Left lobe of liver (tissue), 2 donors: Measurements from ENCODE around the gene CTSO. TPM values are rescaled to one million over a fixed set of nuclear protein-coding genes. Genes with fewer than 3 reads are reported as not detected.

Source experiments
- ATAC-seq: fragments of 200-7000 bp; cut with Tn5 transposase; one replicate; pipeline ENCODE4 v1.9.1; 2020; ENCODE audit warnings: mild to moderate bottlenecking, moderate library complexity
- DNase-seq: peaks from one replicate; pipeline ENCODE4 v3.0.0-alpha.2; 2020; ENCODE audit warnings: low spot score
- total RNA-seq: library from RNA; stranded (reverse); gene quantifications from one replicate; pipeline ENCODE4 v1.2.1, GENCODE V29; 2021
- donor health status: DM: no; HTN: no; CAD: no; lungs with moderate emphysema.
- donor health status: DM: no; HTN: yes; CAD: no.

CTSO gene, protein sequence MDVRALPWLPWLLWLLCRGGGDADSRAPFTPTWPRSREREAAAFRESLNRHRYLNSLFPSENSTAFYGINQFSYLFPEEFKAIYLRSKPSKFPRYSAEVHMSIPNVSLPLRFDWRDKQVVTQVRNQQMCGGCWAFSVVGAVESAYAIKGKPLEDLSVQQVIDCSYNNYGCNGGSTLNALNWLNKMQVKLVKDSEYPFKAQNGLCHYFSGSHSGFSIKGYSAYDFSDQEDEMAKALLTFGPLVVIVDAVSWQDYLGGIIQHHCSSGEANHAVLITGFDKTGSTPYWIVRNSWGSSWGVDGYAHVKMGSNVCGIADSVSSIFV
- 38.8 TPM for total RNA-seq

DNA sequence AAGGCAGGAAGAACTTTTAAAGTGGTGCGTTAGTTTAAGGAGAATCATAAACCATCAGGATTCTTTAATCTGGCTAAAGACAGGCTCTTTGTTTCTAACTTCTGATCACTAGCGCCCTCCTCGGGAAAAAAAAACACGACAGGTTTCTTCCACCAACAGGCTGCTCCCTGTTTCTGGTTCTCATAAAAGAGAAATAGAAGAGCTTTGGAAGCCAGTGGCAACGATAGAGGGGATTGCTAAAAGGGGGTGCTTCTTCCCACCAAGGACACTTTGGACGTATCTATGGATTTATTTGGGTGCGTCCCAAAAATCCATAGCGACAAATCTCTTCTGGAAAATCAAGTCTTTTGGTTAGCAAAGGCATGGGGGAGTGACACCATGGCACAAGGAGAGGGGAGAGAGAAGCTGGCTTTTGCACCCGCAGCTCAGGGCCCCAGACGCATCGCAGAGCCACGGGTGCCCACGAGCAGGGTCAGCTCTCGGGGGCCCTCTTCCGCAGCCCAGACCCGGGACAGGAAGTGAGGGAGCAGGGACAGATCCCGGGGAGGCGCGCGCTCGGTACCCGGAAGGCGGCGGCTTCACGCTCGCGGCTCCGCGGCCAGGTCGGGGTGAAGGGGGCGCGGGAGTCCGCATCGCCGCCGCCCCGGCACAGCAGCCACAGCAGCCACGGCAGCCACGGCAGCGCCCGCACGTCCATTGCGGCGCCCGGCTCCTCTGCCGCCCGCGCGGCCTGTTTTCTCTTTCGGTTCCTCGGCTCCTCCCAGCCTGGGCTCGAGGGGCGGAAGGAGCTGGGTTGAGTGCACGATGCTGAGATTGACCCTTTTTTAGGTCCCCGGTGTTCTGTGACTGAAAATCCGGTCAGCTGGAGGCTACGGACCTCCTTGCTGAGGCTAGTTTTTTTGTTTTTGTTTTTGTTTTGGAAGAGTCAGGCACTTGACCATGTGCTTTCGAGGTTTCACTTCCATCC is at the start of gene CTSO:
Gene CTSO (minus strand): TSS at position 716 of the 967 bp plus-strand sequence. CDS start 19 bp downstream, at position 697.
- DNase-seq (peak; percentile 80), ATAC-seq (peak; percentile 85)

DNA sequence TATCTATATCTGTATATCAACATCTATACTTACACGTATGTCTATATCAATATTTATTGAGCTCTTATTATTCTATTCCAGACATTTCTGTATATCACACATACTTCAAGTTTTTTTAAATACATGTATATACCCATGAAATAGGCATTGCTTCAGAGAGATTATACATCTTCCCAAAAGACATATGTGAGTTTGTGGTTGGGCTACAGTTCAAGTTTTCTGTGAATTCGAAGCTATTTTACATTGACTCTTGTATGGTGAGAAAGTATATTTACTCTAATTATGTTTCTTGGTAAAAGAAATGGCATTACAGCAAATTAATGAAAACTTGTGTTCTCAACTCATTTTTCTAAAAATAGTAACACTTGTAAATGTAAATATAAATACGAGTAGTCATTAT is 46.8 kb upstream of the CTSO start:
- no peak for DNase-seq

DNA sequence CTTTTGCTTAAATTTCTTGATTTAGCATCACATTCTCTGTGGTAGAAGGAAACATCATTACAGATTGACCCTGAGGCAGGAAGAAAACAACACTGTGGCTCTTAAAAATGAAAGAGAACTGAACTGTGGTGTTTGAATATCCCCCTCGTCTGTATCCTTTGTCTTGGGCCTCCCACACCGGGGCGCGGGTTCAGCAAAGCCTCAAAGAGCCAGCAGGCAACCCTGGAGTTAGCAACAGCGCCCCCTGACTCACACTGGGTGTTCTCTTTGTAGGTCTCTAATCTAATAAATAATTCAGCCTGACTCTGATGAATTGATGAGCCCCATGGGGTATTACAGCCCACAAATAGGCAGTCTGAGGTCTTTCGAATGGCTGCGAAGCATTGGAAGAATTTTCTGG is 46.1 kb upstream of the CTSO start:
- DNase-seq, result no peak

More for the DNA sequence above, 46.8 kb upstream of the CTSO start:
- no peak for ATAC-seq

DNA sequence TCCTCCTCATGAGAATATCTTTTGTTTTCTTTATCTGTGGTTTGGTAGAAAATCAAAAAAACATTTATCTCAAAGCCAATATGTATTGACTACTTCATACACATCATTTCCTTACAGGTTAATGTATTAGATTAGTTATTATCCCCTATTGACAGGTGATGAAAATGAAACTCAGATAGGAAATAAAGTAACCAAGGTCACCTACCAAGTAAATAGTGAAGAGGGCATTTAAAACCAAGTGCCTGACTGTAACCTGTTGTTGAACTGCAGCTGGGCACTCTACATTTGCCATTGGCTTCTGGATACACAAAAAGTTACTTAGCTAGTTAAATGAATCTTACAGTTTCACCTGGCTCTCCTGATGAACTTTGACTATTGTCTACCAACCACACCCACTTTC is 41.4 kb upstream of the CTSO start:
- ATAC-seq (no peak), DNase-seq (no peak)

More for the DNA sequence above, 46.1 kb upstream of the CTSO start:
- no peak for ATAC-seq

DNA sequence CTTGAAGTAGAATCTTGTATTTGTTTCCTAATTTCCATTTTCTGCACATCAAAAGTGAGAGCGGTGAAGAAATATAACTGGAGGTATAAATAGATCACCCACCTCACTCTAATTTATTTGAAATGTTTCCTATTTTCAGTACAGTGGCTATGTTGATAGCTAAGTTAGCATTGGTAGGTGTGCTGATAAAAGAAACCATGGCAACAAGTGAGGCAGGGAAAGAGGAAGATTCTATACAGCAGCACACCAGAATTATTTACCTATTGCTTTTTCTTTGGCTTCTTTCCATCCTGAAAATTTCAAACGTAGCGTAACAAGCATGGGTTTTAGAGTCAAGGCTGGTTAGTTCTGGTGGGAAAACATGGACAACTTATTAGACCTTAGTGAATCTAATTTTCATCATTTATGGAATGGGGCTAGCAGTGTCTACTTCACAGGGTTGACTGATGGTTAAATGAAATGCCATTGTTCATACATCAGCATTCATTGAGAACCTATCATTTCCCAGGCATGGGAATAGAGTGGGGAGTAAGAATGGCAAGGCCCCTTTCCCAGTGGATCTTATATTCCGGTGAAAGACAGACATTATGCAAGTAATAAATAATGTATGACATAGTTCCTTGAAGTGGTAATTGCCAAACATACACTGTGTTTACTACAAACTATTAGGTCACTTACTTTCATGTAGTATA is 30.6 kb upstream of the CTSO start:
- DNase-seq (no peak), ATAC-seq (no peak)

DNA sequence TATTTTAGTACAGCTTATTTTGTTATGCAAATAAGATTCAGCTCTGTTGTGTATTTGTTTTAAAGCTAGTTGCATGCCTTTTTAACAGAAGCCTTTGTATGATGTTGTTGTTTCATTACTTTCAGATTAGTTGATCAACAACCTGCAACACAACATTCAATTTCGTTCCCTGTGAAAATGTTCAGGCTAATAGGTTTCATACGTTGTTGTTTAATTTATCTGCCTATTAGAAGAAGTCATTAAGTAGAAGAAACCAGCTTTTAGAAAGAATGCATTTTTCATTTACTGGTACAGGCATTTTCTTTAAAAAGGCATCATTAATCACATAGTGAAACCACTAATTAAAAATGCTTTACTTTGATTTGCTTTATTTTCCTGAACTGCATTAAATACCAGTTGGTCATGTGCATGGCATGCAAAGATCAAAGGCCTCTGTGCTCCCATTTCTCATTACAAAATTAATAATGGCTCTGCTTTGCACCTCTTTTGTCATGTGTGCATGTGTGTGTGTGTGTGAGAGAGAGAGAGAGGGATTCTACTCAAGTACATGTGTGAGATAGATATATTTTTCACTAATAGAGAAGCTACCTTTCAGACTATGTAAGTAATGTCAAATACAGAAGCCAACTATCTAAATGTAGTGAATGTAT is 29.2 kb upstream of the CTSO start:
- no peak for DNase-seq
- no peak for ATAC-seq

DNA sequence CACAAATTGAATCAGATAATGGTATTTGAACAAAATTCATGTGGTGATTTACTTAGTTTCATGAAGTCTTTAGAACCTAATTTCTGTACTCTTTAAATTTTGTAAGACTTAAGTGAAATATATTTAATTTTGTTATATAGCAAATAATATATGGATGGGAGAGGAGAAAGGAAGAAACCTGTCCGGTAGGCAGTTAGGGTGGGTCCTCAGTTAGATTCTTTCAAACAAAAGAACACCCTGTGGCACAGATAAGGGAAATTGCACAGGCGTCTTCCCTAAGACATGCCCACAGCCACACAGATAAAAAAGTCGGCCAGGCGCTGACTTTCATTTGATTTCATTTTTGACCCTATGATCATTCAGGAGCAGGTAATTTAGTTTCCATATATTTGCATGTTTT is 25.1 kb upstream of the CTSO start:
- ATAC-seq (no peak), DNase-seq (no peak)

DNA sequence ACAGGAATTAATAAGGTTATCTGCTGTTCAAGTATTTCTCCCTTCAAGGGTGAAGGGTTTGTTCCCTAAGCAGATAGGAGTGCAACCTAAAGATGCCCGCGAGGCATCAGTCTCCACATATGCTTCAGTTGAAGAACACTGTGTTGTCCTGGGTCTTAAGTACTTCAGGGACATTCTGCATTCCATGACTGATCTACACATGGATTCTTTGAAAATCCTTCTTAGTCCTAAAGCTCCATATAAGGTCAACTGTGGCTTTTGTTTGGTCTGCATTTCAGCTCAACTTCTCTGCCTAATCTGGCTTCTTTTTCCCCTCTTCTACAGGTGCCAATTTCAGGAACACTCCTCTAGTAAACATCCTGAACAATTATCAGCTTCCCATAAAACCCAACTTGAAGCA is 21.8 kb upstream of the CTSO start:
- ATAC-seq (no peak), DNase-seq (no peak)

DNA sequence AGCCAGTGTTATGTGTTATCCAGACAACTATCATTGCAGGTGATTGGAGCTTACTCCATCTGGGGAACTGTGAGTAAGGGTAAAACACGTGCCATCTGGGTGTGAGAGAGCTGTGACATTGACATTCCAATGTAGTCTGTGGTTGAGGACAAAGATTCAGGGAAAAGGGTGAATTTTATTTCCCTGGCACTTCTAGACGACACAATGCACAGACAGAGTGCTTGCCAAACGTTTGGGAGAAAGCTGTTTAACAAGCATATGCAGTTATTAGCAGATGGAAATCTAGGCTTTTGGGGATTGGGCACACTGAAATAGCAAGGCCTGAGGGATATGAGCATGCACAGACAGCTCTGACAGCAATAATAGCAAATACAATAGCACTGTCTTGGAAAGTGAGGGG is 21.3 kb upstream of the CTSO start:
- ATAC-seq (no peak), DNase-seq (no peak)

DNA sequence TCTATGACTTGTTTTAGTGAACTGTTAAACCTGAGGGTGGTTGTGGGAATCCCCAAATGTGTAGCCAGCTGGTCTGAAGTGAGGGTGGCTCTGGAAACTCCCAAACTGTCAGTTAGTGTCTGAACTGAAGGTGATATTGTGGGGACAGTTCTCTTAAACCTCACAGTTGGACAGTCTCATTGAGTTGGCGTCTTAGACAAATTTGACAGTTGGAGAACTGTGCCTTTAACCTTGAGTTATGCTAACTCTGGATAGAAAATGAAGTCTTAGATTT is 20.7 kb upstream of the CTSO start:
- DNase-seq (no peak), ATAC-seq (no peak)

DNA sequence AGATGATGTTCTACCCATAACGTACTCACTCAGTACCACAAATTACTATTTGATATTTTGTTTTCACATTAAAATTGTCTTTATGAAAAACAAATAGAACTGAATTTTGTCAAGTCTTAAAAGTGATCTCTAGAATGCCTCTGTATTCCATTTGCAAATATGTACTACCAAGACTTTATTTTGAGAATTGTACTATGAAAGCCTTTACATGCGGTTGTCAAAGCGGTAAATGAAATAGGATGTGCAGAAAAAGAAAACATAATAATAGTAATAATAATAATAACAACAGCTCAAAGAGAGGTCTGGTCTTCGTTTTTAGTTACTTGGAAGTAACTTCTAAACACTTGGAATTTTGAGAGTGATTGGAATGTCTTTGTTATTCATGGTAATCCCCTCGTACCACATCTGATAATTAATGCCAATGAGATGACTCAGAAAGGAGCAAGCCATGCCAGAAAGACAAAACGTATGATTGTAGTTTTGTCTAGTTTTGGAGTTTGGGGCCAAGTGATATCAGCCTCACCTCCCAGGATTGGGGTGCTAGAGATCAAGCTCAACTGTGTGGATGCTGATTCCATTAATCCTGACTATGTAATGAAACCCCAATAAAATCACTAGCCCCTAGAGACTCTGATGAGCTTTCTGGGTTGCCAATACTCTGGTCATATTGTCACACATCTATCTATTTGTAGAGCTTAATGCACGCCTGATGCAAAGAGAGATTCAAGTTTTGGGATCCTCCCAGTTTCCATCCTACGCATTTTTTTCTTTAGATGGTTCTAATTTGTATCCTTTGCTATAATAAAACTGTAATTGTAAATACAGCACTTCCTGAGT is 20.2 kb upstream of the CTSO start:
- ATAC-seq (no peak), DNase-seq (no peak)

DNA sequence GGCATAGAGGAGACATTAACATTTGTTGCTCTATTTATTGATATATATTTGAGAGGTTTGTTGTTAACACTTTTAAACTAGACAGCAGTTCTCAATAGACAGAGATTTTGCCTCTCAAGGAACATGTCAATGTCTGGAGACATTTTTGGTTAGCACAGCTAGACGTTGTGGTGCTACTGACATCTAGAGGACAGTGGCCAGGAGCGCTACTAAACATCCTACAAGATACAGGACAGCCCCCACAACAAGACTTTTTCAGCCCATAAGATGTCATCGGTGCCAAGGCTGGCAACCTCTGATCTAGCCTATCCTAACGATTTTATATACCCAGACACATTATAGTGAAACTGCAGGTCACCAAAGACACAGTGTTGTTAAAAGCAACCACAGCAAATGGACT is 18.4 kb upstream of the CTSO start:
- ATAC-seq (peak; percentile 70), DNase-seq (no peak)

DNA sequence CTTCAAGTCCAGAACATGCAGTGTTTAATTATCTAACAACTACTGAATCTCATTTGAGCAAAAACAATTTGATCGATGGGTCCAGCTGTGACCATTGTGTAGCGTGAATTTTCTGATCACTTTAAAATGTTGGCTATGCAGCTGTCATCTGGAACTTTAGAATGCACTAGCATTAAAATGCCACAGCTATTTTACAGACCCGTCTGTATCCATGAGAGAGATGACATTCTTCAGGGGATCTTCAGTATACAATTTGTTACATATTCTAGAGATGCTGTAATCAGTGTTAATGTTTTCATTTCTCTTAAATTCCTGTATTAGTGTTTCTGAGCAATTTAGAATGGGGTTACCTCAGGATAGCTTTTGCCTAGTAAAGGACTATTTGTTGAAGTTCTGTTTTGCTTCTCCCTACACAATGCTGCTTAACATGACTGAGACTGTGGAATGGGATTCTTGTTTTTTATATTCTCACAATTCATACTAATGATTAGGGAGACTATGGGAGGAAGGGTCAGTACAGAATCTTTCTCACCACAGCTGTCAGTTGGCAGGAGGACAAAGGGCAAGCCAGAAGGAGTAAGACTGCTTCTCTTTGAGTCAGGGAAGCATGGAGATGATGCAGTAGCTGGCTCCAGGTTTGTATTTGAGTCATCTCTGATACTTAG is 13.2 kb upstream of the CTSO start:
- DNase-seq (no peak), ATAC-seq (no peak)

DNA sequence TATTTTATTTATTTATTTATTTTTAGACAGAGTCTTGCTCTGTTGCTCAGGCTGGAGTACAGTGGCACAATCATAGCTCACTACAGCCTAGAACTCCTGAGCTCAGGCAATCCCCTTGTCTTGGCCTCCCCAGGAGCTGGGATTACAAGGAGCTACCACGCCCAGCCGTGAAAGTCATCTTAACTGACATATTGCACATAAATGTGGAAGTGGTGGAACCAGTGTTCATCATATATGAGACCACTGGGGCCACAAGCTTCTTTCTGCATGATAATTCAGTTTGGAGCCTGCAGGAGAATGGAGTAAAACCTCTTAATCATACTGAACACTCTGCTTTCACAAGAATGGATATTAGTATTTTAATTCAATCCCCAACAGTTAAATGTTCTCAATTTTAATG is 12.5 kb upstream of the CTSO start:
- DNase-seq (no peak), ATAC-seq (no peak)

DNA sequence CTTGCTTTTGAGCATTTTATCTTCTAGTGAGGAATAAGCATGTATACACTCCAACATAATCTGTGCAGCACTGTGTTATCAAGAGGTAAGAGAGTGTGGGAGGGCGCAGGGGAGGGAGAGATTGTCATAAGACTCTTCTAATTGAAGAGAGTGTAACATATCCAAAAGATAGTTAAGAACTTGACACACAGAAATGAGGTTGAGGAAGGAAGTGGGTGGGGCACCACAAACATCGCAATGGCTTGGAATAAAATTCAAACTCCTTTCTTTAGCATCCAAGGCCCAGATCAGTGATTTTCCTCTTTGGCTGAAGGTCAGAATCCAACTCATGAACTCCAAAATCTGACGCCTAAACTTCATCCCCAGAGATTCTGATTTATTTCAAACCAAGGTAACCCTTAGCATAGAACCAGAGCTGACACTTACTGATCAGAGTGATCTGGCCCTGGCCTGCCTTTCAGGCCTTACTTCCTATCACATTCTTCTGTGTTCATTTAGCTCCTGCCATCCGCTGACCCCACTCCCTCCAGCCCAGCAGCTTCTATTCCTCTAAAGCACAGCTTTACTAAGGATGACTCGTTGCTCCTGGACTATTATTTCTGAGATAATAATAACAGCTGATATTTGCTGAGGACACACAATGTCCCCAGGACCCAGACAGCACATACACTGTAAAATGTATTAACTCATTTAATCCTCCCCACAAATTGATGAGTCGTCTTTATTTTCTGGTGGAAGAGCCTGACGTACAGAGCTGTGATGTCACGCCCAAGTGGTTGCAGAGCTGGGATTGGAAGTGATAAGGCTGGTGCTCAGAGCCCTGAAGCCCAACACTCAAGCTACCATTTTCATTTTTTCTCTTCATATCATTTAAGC is 10.6 kb upstream of the CTSO start:
- DNase-seq (no peak), ATAC-seq (no peak)

DNA sequence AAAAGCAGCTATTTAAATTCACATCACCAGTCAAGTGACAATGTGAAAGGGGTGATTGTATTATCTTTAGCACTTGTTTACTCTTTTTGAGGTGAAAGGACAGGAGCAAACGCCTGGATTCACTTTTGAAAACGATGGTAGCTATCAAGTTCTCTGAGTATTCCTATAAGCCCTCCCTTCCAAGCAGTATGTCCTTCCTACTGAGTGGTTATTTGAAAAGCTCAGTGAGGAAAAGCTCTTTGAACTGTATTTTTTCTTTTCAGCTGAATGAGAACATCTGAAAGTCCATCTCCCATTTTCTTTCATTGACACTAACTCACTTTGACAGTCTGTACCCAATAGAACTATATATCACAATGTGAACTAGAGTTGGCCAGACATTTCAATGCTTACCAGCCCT is 9.1 kb upstream of the CTSO start:
- DNase-seq, result no peak
- no peak for ATAC-seq

DNA sequence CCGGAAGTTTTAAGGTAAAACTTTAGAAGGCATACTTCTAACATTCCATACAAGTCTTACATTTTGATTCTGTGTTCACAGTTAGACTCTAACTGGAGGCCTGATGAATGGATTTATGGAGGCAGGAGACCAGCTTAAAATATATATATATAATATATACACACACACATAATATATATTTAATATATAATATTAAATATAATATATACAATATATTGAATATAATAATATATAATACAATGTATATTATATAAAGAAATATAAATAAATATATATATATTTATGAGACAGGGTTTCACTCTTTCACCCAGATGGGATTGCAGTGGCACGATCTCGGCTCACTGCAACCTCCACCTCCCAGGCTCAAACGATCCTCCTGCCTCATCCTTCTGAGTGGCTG is 7.9 kb upstream of the CTSO start:
- DNase-seq (no peak), ATAC-seq (no peak)

DNA sequence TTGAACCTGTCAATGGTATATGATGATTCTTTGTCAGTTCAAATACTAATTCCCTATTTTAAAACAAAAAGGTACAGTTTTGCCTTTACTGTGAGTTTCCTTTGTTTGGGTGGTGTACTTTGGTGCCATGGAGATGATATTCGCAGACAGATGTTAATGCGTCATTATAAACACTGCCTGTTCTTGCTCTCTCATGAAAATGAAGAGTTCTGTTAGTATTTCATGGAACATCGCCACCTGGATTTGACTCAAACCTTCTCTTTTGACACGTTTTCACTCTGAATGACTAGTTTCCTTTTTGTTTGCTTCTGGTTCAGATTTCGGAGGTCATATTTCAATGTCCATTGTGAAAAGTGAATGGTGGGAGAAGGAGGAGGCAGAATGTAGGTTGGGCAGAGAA is 6.9 kb upstream of the CTSO start:
- ATAC-seq (no peak), DNase-seq (no peak)

DNA sequence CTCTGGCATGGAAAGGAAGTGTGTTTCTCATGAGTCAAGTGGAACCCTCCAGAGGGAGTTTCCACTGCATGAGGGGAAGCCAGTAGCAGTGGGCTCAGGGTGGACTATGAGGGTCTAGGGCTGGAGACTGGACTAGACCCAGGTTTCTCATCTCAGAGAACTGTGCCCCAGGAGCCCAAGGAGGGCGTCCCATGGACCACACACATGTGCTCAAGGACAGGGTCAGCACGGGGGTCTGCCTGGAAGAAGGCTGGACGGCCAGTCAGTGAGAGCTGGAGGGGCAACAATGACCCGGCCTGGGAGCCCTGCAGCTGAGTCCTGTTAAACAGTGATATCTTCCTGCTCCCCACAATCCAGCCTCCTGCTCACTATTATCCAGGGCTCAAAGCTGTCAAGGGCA is 5.8 kb upstream of the CTSO start:
- DNase-seq (no peak), ATAC-seq (no peak)
